AG04449 (cell line): ENCODE measurements around the gene DCDC1.

Source experiments
- CTCF ChIA-PET: fragments of 350-600 bp; formaldehyde crosslinking; extraction: SDS; loops from one replicate; lab custom pipeline; 2021; ENCODE audit warnings: antibody characterized with exemption; lab: Yijun Ruan, JAX
- POLR2A ChIA-PET: fragments of 400-600, 350-600 bp; formaldehyde crosslinking; extraction: SDS; loops from one replicate; lab custom pipeline; 2020; ENCODE audit warnings: antibody characterized with exemption, inconsistent platforms; lab: Yijun Ruan, JAX
- DNase-seq: peaks from one replicate; pipeline ENCODE4 v3.0.0-alpha.2; 2010; ENCODE audit warnings: low read depth, low spot score
- H3K4me3 ChIP-seq: 2 replicates; pipeline ENCODE4 v1.5.1; 2011; ENCODE audit warnings: low read depth, mild to moderate bottlenecking, control low read depth, low read length
- CTCF ChIP-seq: IDR thresholded peaks from one replicate; pipeline ENCODE4 v1.5.1; 2011; ENCODE audit warnings: mild to moderate bottlenecking, moderate library complexity, low read length, control low read depth, inconsistent platforms; ENCODE audit not compliant: insufficient read depth; ENCODE audit errors: missing control alignments

The DCDC1 gene

GRCh38 chr11:30860146-30860545 lies 509.4 kb downstream of the DCDC1 start:
- ChIA-PET POLR2A (no interaction called here), CTCF (interaction anchor here (0.9 kb wide), 1 partner anchor 11 kb away, joined by 3 read pairs; no protein-coding TSS in a partner anchor)
- no peak for DNase-seq
- no peak overlapping the region for H3K4me3 ChIP-seq
- no peak for TF ChIP-seq CTCF

- no peak for DNase-seq
- ChIA-PET POLR2A (no interaction called here), CTCF (interaction anchor here (0.9 kb wide), 1 partner anchor 10 kb away, joined by 3 read pairs; no protein-coding TSS in a partner anchor)
- TF ChIP-seq CTCF = no peak
- H3K4me3 ChIP-seq = no peak overlapping the region
Observed at GRCh38 chr11:30859669-30860068, 509.9 kb downstream of the DCDC1 start.

- CTCF ChIA-PET = interaction anchor here (0.7 to 2.3 kb wide), 3 partner anchors 507 to 510 kb away, joined by 3 to 10 read pairs (median 4); no protein-coding TSS in a partner anchor
- DNase-seq = no peak
- POLR2A ChIA-PET = no interaction called here
- H3K4me3 ChIP-seq = no peak overlapping the region
- TF ChIP-seq CTCF = no peak
Observed at GRCh38 chr11:30855383-30856006, 514.0 kb downstream of the DCDC1 start.

GRCh38 chr11:30853439-30853838 lies 516.1 kb downstream of the DCDC1 start:
- POLR2A ChIA-PET = no interaction called here
- DNase-seq = no peak
- no peak for TF ChIP-seq CTCF
- CTCF ChIA-PET = interaction anchor here (1.0 kb wide), 1 partner anchor 509 kb away, joined by 5 read pairs; no protein-coding TSS in a partner anchor
- H3K4me3 ChIP-seq = no peak overlapping the region

GRCh38 chr11:30852645-30853044 lies 516.9 kb downstream of the DCDC1 start:
- H3K4me3 ChIP-seq = no peak overlapping the region
- TF ChIP-seq CTCF = no peak
- POLR2A ChIA-PET = no interaction called here
- CTCF ChIA-PET = interaction anchor here (1.0 kb wide), 1 partner anchor 508 kb away, joined by 5 read pairs; no protein-coding TSS in a partner anchor
- DNase-seq = no peak

GRCh38 chr11:30852091-30852490 lies 517.4 kb downstream of the DCDC1 start:
- CTCF ChIA-PET = no interaction called here

More at GRCh38 chr11:30852091-30852490, 517.4 kb downstream of the DCDC1 start:
- POLR2A ChIA-PET = no interaction called here
- TF ChIP-seq CTCF = no peak
- H3K4me3 ChIP-seq = no peak overlapping the region
- DNase-seq = no peak
